Kidney epithelial cell (primary cell): ENCODE data around the gene FBRSL1. TPM values are rescaled to one million over a fixed set of nuclear protein-coding genes. Genes with fewer than 3 reads are reported as not detected.
A peak's percentile ranks its signal among the peaks of the same experiment; 100 is the strongest.

Experiments used
- DNase-seq: peaks from one replicate; pipeline ENCODE4 v3.0.0-alpha.2; 2010; ENCODE audit warnings: low read depth
- H3K27me3 ChIP-seq: 2 replicates; pipeline ENCODE4 v1.6.0; 2011; ENCODE audit warnings: low read length; ENCODE audit not compliant: control insufficient read depth, insufficient read depth
- H3K36me3 ChIP-seq: 2 replicates; pipeline ENCODE4 v1.5.1; 2011; ENCODE audit warnings: low read length; ENCODE audit not compliant: control insufficient read depth, insufficient read depth
- H3K4me3 ChIP-seq: 2 replicates; pipeline ENCODE4 v1.5.1; 2011; ENCODE audit warnings: low read depth, mild to moderate bottlenecking, control low read depth, low read length
- CTCF ChIP-seq: IDR thresholded peaks from 2 replicates; pipeline ENCODE4 v1.5.1; 2011; ENCODE audit warnings: mild to moderate bottlenecking, moderate library complexity, low read length, control low read depth, inconsistent platforms; ENCODE audit not compliant: insufficient read depth, poor library complexity, severe bottlenecking
- total RNA-seq: library from RNA; depleted of rRNA; stranded (reverse); fragments of >200 nt; gene quantifications from 2 replicates; pipeline ENCODE4 v1.2.3, GENCODE V29; 2015

FBRSL1 gene
- total RNA-seq, 1 donor from 2014 or later = 22.9 TPM

GRCh38 chr12:132558861-132559623 lies 69.1 kb downstream of the FBRSL1 start:
- Histone ChIP-seq H3K36me3 (no peaks in the 10 kb centered on the region), H3K4me3 (peak overlapping the region; percentile 77), H3K27me3 (no peaks in the 10 kb centered on the region)
- TF ChIP-seq CTCF = no peak
- DNase-seq = peak; percentile 49

GRCh38 chr12:132559652-132560363 lies 69.9 kb downstream of the FBRSL1 start:
- DNase-seq = no peak
- Histone ChIP-seq H3K36me3 (no peaks in the 10 kb centered on the region), H3K27me3 (no peaks in the 10 kb centered on the region), H3K4me3 (peak overlapping the region; percentile 77)
- TF ChIP-seq CTCF = no peak

GRCh38 chr12:132560364-132560613 lies 70.3 kb downstream of the FBRSL1 start:
- TF ChIP-seq CTCF = no peak
- H3K36me3 ChIP-seq = no peaks in the 10 kb centered on the region
- H3K27me3 ChIP-seq = no peaks in the 10 kb centered on the region
- DNase-seq = no peak
- peak overlapping the region; percentile 77 for H3K4me3 ChIP-seq

GRCh38 chr12:132560614-132561426 lies 70.9 kb downstream of the FBRSL1 start:
- TF ChIP-seq CTCF = peak; percentile 93
- no peaks in the 10 kb centered on the region for H3K36me3 ChIP-seq
- peak; percentile 29 for DNase-seq
- peak overlapping the region; percentile 77 for H3K4me3 ChIP-seq
- H3K27me3 ChIP-seq = no peaks in the 10 kb centered on the region

Other genes starting within 250 kb of the FBRSL1 start
- gene GALNT9, start 160.6 kb upstream of the FBRSL1 start, total RNA-seq = 1.5 and 9.4 TPM in 2 replicates
- not detected in 2 replicates for gene LRCOL1, start 120.4 kb downstream of the FBRSL1 start, total RNA-seq
- gene P2RX2, start 128.6 kb downstream of the FBRSL1 start, total RNA-seq = not detected in 2 replicates
- gene POLE, start 197.2 kb downstream of the FBRSL1 start, total RNA-seq = 11.2 and 15.1 TPM in 2 replicates
- gene PXMP2, start 197.4 kb downstream of the FBRSL1 start, total RNA-seq = 34.8 and 37.2 TPM in 2 replicates
- gene PGAM5, start 220.7 kb downstream of the FBRSL1 start, total RNA-seq = 40.4 and 47.1 TPM in 2 replicates